Transverse colon (tissue), 4 donors: Measurements from ENCODE around the gene MICAL2. TPM values are rescaled to one million over a fixed set of nuclear protein-coding genes. Genes with fewer than 3 reads are reported as not detected.

Source experiments
- DNase-seq: peaks from one replicate; pipeline ENCODE4 v3.0.0-alpha.2; 2019
- H3K27ac ChIP-seq, 4 donors: fragments of 200-600 bp; sonication (generic); 2 replicates each; pipeline ENCODE4 v1.5.1; 2016 to 2018; ENCODE audit warnings: inconsistent platforms in 4 of 4
- H3K27me3 ChIP-seq: fragments of 200-600 bp; sonication (generic); 2 replicates; pipeline ENCODE4 v1.5.1; 2017; ENCODE audit warnings: inconsistent platforms
- H3K36me3 ChIP-seq, 4 donors: fragments of 200-600 bp; sonication (generic); 2 replicates each; pipeline ENCODE4 v1.5.1; 2017 to 2019; ENCODE audit warnings: inconsistent platforms in 4 of 4
- H3K4me1 ChIP-seq, 4 donors: fragments of 200-600 bp; sonication (generic); 2 replicates each; pipeline ENCODE4 v1.5.1; 2017 to 2020; ENCODE audit warnings: inconsistent platforms in 4 of 4
- H3K4me3 ChIP-seq, 4 donors: fragments of 200-600 bp; sonication (generic); 1 replicate in 1 of 4; 2 replicates in 3 of 4; pipeline versions ENCODE4 v1.5.1 to v1.6.1; 2017 to 2019; ENCODE audit warnings: inconsistent platforms in 4 of 4
- H3K9me3 ChIP-seq, 2 donors: fragments of 200-600 bp; sonication (generic); 2 replicates each; pipeline ENCODE4 v1.5.1; 2017 to 2019; ENCODE audit warnings: inconsistent platforms in 2 of 2
- EP300 ChIP-seq: sonication (generic); formaldehyde crosslinking; IDR thresholded peaks from one replicate; pipeline ENCODE4 v1.6.1; 2017; ENCODE audit warnings: antibody characterized with exemption, low read depth
- POLR2A ChIP-seq: fragments of 450-650 bp; IDR thresholded peaks from one replicate; pipeline ENCODE4 v1.6.1; 2016; ENCODE audit warnings: antibody characterized with exemption, mild to moderate bottlenecking, moderate library complexity
- POLR2AphosphoS5 ChIP-seq, 3 donors: sonication (generic); formaldehyde crosslinking; IDR thresholded peaks; one replicate each; pipeline ENCODE4 v1.6.1; 2016; ENCODE audit warnings: antibody characterized with exemption in 3 of 3
- WGBS, 2 donors: methylation state at CpG; one replicate each; pipeline ENCODE4 v1.1.5; 2018; ENCODE audit warnings: low coverage in 1 of 2; 5-methylcytosine and 5-hydroxymethylcytosine counted together
- in situ Hi-C, 4 donors: fragments of 200-750 bp; cut with MboI; loops; one replicate each; pipeline versions ENCODE4 v1.15.0 to v1.15.1; 2017; ENCODE audit warnings: low sequenced_read_pairs in 3 of 4, low pct_ligation_motif_present in 1 of 4, low pct_unique_long_range_greater_than_20kb in 1 of 4
- intact Hi-C: fragments of 100-400 bp; cut with DNase I; formaldehyde crosslinking; loops from one replicate; pipeline ENCODE4 v1.15.1; 2023; ENCODE audit warnings: low total_unique reads
- total RNA-seq, 4 donors: library from RNA; depleted of rRNA; stranded (reverse); fragments of >200 nt; gene quantifications; one replicate each; pipeline ENCODE4 v1.1.0, GENCODE V29; 2016
- TF ChIP-seq, protein P1 (sequence below), 5 experiments: fragments of 200-600 bp in 3 of 5; fragments of 450-650 bp in 2 of 5; sonication (generic) in 3 of 5; IDR thresholded peaks; 1 replicate in 2 of 5; 2 replicates in 3 of 5; pipeline ENCODE4 v1.5.1; 2016 to 2017; ENCODE audit warnings: antibody characterized with exemption in 5 of 5, inconsistent platforms in 3 of 5, mild to moderate bottlenecking in 2 of 5, moderate library complexity in 1 of 5

Gene MICAL2
- total RNA-seq, 4 donors from 2014 or later, result 309 to 483 (median 316) TPM

DNA sequence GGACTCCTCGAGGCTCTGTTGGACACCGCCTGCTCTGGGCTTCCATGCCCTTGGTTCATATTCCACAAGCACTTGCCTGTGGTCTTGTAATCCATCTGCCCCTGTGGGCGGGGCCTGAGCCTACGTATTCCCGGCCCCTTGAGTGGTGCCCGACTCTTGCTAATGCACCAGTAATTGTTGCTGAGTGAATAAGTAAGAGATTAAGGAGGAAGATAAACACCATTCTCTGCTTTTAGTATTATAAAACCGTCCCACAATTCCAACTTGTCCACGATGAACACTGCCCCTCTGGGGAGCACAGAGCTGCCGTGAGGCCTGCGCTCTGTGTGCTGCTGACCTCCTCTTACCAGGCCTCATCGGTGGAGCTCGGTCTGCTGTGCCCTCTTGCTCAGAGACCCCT is 50.3 kb downstream of the MICAL2 start:
- H3K9me3 ChIP-seq, result no peaks in the 10 kb centered on the region
- DNase-seq, result no peak
- H3K36me3 ChIP-seq, result no peaks in the 10 kb centered on the region
- no peak overlapping the region for H3K4me3 ChIP-seq
- intact Hi-C loops, result no loop called here
- peak overlapping the region; percentile 87 to 90 (median 88) for H3K27ac ChIP-seq
- 55% methylated on average over 12 of the region's 12 CpGs; no CpG with 5 or more reads in 1 of the 2 donors for WGBS, 2 donors
- in situ Hi-C loops, result no loop called here
- TF ChIP-seq POLR2A (no peak), EP300 (no peak), POLR2AphosphoS5 (IDR thresholded peaks at IDR 0.05) (no peak)
- TF ChIP-seq, protein P1, sequence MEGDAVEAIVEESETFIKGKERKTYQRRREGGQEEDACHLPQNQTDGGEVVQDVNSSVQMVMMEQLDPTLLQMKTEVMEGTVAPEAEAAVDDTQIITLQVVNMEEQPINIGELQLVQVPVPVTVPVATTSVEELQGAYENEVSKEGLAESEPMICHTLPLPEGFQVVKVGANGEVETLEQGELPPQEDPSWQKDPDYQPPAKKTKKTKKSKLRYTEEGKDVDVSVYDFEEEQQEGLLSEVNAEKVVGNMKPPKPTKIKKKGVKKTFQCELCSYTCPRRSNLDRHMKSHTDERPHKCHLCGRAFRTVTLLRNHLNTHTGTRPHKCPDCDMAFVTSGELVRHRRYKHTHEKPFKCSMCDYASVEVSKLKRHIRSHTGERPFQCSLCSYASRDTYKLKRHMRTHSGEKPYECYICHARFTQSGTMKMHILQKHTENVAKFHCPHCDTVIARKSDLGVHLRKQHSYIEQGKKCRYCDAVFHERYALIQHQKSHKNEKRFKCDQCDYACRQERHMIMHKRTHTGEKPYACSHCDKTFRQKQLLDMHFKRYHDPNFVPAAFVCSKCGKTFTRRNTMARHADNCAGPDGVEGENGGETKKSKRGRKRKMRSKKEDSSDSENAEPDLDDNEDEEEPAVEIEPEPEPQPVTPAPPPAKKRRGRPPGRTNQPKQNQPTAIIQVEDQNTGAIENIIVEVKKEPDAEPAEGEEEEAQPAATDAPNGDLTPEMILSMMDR (IDR thresholded peaks at IDR 0.05), result no peak
- H3K4me1 ChIP-seq, result peaks cover 60 to 94% (median 75%) of the 10 kb centered on the region in 4 donors
- no peaks in the 10 kb centered on the region for H3K27me3 ChIP-seq

DNA sequence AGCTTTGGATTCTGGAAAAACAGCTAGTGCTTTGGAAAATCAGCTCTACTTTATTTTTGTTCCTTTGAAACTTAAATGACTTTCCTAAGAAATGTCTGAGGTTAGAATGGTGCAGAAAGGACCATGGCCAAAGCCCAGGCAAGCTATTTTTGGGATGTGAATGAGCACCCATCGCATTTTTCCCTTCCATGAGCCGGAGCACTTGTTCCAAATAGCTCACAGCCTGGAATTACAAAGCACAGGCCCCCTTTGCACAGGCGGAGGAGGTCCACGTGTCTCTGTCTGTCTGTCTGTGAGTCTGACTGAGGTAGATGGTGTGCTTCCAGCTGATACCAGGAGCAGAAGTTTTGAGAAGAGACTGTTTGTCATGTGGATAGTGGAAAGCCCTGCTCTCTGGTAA is 50.7 kb downstream of the MICAL2 start:
- Histone ChIP-seq H3K4me1 (peaks cover 64 to 95% (median 77%) of the 10 kb centered on the region in 4 donors), H3K9me3 (no peaks in the 10 kb centered on the region), H3K27ac (peak overlapping the region; percentile 87 to 90 (median 88)), H3K4me3 (no peak overlapping the region), H3K27me3 (no peaks in the 10 kb centered on the region), H3K36me3 (no peaks in the 10 kb centered on the region)
- no peak for TF ChIP-seq POLR2AphosphoS5 (IDR thresholded peaks at IDR 0.05)
- TF ChIP-seq, protein P1 (IDR thresholded peaks at IDR 0.05), result no peak
- no peak for TF ChIP-seq POLR2A
- TF ChIP-seq EP300, result no peak
- DNase-seq, result no peak
- WGBS, 2 donors, result 74% methylated on average over 4 of the region's 4 CpGs; no CpG with 5 or more reads in 1 of the 2 donors
- in situ Hi-C loops, result no loop called here
- intact Hi-C loops, result no loop called here

DNA sequence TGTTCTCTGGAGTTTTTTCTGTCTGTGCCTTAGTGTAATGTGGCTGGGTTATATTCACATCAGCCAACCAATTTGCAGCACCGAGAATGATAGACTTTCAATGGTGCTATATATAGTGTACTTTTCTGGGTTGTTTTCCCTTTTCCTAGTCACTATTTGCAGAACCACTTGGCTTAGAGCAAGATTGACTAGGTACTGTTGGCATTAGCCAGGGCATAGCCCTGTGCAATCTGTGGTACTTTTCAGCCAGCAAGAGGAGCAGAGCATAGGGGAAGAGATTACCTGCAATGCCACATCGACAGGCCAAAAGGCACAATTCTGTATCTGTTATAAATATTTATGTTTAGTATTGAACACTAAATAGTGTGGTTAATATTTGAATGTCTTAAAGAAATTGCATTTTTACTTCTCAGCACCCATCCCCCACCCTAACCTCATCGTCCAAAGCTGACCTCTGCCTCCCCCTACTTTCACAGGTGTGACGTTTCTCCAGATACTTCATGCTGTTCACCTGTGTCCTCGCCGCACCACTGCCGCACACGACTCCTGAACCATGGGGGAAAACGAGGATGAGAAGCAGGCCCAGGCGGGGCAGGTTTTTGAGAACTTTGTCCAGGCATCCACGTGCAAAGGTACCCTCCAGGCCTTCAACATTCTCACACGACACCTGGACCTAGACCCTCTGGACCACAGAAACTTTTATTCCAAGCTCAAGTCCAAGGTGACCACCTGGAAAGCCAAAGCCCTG is 51.4 kb downstream of the MICAL2 start:
- TF ChIP-seq POLR2A (no peak), POLR2AphosphoS5 (IDR thresholded peaks at IDR 0.05) (no peak), EP300 (no peak)
- TF ChIP-seq, protein P1 (IDR thresholded peaks at IDR 0.05), result no peak
- no peak for DNase-seq
- in situ Hi-C loops (no loop called here), intact Hi-C loops (no loop called here)
- peaks cover 64 to 95% (median 79%) of the 10 kb centered on the region in 4 donors for H3K4me1 ChIP-seq
- H3K27me3 ChIP-seq, result no peaks in the 10 kb centered on the region
- H3K4me3 ChIP-seq, result no peak overlapping the region
- WGBS, 2 donors, result 73 to 87% methylated on average over 4 to 12 of the region's 12 CpGs
- no peaks in the 10 kb centered on the region for H3K36me3 ChIP-seq
- H3K27ac ChIP-seq, result peak overlapping the region; percentile 87 to 90 (median 88)
- no peaks in the 10 kb centered on the region for H3K9me3 ChIP-seq

DNA sequence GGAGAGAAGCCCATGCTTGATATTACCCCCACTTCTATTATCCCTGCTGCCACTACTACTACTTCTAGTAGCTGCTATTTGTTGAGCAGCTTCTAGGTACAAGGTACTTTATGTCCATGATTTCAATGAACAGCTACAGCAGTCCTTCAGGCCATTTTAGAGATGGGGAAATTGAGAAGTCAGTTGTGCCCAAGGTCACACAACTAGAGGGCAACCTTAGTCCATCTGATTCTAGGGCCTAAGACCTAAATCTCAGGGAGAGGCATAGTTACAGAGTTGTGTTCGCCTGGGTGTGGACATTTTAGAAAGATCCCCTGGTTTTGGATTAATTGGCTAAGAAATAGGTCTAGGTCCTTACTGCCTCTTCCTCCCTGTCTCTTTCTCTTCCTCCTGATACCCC is 52.3 kb downstream of the MICAL2 start:
- WGBS, 2 donors, result 100% methylated on average over 1 of the region's 1 CpG
- Histone ChIP-seq H3K36me3 (no peaks in the 10 kb centered on the region), H3K4me1 (peaks cover 62 to 95% (median 79%) of the 10 kb centered on the region in 4 donors), H3K27ac (peak overlapping the region; percentile 87 to 90 (median 88)), H3K9me3 (no peaks in the 10 kb centered on the region), H3K27me3 (no peaks in the 10 kb centered on the region), H3K4me3 (no peak overlapping the region)
- DNase-seq, result no peak
- in situ Hi-C loops, result no loop called here
- intact Hi-C loops, result no loop called here
- no peak for TF ChIP-seq EP300
- no peak for TF ChIP-seq POLR2AphosphoS5 (IDR thresholded peaks at IDR 0.05)
- no peak for TF ChIP-seq POLR2A
- TF ChIP-seq, protein P1 (IDR thresholded peaks at IDR 0.05), result no peak
